Measurements from ENCODE around the gene RPS15A.
"Not testable (repeated sequence)": the region's sequence is repeated elsewhere in the genome, so short reads cannot be mapped to it uniquely, and the experiment has no call there.

Gene RPS15A

GRCh38 chr16:18740027-18740426 is 50.1 kb downstream of the RPS15A start:
- not testable (repeated sequence) for DNase-seq

DNA sequence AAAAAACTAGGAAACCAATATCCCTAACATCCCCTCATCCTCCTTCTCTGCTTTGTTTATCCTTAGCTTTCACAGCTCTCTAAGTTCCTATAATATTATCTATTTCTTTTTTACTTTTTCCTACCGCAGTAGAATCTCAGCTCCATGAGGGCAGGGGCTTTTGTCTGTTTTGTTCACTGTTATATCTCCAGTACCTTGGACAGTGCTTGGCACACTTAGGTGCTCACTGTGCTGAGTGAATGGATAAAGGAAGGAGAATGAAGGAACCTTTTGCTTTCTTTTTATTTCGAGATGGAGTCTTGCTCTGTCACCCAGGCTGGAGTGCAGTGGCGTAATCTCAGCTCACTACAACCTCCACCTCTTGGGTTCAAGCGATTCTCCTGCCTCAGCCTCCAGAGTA is 51.4 kb downstream of the RPS15A start:
- not testable (repeated sequence) for DNase-seq

DNA sequence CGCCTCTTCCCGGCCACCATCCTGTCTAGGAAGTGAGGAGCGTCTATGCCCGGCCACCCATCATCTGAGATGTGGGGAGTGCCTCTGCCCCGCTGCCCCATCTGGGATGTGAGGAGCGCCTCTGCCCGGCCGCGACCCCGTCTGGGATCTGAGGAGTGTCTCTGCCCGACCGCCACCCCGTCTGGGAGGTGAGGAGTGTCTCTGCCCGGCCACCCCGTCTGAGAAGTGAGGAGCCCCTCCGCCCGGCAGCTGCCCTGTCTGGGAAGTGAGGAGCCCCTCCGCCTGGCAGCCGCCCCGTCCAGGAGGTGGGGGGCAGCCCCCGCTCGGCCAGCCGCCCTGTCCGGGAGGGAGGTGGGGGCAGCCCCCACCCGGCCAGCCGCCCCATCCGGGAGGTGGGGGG is 55.9 kb downstream of the RPS15A start:
- DNase-seq, result not testable (repeated sequence)

All from RPMI8226 (cell line).